Stimulated activated CD4-positive, alpha-beta T cell treated with anti-CD3 and anti-CD28 coated beads, TNF-alpha, amount 100 ng/mL, for 1 hour (primary cell): ENCODE results near the gene DCAF8L2.
"Not testable (repeated sequence)": the region's sequence is repeated elsewhere in the genome, so short reads cannot be mapped to it uniquely, and the experiment has no call there.

Experiments
- DNase-seq, 3 donors: peaks; one replicate each; pipeline ENCODE4 v3.0.0-alpha.2; 2020; ENCODE audit warnings: low read depth in 3 of 3, low spot score in 1 of 3

Gene DCAF8L2

DNA sequence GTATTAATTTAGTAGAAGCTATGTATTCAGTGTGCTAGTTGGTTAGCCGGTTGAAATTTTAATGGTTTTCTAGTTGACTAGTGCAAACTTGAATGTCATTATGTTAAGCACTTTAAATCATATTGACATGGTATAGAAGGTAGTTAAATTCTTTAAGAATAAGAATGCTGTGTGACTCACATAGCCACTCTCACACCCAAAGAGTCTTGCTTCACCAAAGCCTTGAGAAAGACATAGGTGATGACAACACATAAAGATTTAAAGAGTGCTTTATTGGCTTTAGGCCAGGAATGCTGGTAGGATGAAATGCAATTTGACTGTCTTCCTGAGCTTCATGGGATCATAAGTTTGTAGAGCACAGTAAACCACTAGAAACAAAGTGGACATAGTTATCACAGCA, 85.3 kb downstream of the DCAF8L2 start:
- no peak for DNase-seq

DNA sequence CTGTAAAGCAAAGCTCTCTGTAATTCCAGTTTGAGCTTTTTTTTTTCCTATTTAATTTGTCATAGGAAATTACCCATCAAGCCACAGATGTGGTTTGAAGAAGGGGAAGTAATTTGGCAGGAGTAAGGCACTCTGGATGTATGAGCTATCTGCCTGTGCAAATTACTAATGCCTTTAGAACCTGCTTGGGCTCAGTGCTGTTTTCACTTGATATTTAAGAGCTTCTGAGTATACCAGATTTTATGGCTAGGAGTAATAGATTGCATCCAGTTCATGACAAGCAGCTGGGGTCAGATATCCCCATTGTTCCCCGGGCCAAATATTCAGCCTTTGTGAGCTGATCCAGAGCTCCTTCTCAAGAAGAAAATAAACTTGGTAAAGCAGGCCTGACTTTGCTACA, 89.1 kb downstream of the DCAF8L2 start:
- DNase-seq = no peak

DNA sequence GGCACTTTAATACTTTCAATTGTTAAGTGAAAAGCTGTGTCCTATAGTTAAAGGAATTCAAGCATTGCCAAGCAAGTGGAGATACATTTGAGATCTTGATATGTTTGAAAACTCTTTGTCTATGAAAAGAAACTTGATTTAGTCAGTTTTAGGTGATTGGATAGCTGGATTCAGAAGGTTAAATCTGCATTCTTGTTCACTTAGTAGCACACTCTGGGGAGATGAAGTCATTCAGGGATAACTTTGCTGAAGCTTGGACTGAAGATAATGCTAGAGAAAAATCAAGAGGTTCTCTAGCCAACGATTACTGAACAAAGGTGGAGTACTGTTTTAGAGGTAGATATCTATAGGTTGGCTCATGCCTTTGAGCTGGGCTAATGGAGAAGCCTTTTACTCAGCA, 90.6 kb downstream of the DCAF8L2 start:
- no peak for DNase-seq

DNA sequence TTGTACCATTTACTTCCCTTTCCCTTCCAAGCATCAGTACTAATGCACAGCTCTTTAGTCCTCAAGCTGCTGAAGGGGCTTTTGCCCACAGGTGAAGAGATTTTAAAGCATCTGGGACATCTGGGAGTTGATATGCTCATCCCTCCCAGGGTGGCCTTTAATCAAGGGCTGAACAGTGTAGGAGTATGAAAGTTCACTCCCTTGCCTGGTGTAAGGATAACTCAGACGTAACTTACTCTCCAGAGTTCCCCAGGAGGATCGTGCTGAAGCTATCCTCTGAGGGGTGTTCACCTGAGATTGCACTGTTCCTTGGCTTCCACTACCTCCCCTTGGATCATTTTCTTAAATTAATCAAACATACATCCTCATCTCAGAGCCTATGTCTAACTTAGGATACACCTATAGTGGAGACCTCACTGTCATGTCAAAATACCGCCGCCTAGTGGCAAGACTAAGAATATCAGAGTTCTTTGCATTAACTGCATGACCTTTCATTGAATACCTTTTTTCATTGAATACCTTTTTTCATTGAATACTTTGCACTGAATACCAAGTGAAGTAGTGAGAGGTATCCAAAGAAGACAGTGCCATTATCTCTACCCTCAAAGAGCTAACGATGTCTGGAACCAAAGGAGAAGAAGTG, 93.5 kb downstream of the DCAF8L2 start:
- DNase-seq = not testable (repeated sequence)

DNA sequence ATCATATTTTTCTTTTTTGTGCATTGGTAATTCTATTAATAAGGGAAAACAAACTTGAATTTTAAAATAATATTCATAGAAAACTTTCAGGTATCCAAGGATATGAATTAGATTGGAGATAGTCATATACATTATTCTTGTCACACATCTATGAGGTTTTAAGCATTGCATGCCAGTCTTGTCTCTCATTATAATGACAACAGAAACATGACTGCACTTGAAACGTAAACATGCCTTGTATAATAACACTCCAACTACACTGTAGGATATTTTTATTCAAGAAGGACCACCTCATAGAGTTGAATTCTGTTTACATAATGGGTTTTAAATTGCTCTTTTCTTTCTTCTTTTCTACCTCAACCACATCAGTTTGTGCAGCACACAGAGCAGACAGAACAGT, 104.5 kb downstream of the DCAF8L2 start:
- no peak for DNase-seq

DNA sequence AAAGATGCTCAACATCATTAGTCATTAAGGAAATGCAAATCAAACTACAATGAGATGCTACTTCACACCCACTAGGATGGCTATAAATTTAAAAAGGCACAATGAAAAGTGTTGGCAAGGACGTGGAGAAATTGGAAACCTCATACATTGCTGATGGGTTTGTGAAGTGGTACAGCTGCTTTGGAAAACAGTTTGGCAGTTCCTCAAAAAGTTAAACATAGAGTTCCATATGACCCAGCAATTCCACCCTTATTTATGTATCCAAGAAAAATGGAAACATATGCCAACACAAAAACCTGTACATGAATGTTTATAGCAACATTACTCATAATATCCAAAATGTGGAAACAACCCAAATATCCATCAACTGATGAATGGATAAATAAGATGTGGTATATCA, 116.4 kb downstream of the DCAF8L2 start:
- DNase-seq = no peak

DNA sequence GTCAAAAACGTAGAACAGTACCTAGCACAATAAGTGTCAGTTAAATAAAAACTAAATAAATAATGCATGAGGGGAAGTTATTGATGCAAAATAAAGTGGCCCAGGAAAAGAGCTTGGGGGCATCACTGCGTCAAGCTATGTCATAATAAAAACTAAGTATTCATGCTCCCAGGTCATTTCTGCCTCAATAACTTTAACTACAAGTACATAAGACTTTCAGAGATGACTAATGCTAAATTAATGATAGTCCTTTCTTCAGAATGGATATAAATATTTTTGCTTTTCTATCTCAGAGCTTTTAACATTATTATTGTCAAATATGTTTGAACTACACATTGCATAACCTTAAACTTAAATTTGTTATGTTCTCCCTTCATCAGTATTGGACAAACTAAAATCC, 125.5 kb downstream of the DCAF8L2 start:
- DNase-seq = no peak

DNA sequence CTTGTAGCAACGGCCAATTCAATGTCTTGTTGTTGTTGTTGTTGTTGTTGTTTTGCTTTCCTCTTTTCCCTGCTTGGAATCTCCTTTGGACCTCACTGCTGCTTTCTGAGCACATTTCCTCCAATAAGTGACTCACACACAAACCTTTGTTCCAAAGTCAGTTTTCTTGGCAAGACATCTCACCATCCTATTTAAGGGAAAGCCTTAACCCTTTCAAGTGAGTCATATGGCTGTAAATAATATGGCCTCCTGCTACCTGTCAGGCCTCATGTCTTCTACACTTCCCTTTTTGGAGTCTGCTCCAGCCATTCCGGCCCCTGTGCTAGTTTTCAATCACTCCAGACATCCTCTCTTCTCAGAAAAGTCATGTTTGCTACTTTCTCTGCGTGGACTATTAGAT, 138.1 kb downstream of the DCAF8L2 start:
- no peak for DNase-seq

DNA sequence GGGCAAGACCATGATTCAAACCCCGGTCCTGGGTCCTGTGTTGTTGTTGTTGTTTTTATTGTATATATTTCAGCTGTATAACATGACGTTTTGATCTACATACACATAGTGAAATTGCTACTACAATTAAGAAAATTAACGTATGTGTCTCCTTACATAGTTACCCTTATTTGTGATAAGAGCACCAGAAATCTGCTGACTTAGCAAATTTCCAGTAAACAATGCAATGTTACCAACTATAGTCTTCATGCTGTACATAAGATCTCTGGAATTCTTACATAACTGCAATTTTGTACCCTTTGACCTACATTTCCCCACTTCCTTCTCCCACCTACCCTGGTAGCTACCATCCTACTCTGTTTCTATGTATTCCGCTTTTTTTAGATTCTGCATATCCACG, 141.8 kb downstream of the DCAF8L2 start:
- no peak for DNase-seq

DNA sequence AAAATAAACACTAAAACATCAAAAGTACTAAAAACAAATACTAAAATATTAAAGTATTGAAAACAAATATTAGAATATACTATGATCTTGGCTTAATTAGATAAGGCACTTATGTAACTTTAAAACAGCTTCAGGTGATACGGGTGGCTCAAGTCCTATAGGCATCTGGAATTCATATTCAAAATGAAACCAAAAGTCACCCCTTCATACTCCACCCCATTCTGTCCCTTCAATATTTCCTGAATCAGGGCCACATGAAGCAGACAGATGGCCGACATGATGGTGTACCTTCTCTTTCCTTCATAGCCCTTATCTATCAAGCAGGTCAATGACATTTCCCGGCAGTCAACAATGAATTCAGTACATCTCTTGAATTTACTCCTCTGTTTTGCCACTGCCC, 145.8 kb downstream of the DCAF8L2 start:
- DNase-seq = no peak

DNA sequence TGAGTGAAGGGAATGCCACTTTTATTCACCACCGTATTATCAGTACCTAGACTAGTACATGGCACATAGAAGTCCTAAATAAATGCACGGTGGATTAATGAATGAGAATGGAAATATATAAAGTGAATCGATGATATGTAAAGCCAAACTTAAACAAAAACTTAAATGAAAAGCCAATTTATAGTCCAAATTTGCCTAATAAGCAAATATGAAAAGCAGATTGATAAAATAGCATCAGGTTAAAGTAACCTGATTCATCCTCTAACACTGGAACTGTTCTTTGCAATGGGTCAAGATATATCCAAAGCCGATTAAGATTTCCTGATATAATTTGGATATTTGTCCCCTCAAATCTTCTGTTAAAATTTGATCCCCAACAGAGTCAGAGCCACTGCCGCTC, 150.8 kb downstream of the DCAF8L2 start:
- no peak for DNase-seq

DNA sequence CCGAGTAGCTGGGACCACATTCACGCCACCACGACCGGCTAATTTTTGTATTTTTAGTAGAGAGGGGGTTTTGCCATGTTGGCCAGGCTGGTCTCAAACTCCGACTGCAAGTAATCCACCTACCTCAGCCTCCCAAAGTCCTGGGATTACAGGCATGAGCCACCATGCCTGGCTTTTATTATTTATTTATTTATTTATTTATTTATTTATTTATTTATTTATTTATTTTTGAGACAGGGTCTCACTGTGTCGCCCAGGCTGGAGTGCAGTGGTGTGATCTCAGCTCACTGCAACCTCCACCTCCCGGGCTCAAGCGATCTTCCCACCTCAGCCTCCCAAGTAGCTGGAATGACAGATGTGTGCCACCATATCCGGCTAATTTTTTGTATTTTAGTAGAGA, 153.4 kb downstream of the DCAF8L2 start:
- not testable (repeated sequence) for DNase-seq

DNA sequence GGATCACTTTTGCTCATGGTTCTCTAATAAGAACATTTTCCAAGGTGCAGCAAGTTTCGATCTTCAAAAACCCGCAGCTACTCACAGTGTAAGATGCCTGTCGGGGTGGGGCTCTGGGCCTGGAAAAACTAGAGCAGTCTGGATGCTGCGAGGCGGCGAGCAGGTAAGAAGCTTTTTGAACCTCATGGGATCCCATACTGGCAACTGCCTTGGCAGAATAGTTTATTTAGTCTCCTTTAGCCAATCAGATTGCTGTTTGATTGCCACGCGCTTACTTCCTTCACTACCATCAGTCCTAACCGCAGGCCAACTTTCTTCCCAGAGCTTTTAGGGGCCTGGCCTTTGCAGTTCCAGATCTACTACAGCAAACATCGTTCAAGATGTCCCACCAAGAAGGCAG, 156.4 kb downstream of the DCAF8L2 start:
- DNase-seq = no peak

DNA sequence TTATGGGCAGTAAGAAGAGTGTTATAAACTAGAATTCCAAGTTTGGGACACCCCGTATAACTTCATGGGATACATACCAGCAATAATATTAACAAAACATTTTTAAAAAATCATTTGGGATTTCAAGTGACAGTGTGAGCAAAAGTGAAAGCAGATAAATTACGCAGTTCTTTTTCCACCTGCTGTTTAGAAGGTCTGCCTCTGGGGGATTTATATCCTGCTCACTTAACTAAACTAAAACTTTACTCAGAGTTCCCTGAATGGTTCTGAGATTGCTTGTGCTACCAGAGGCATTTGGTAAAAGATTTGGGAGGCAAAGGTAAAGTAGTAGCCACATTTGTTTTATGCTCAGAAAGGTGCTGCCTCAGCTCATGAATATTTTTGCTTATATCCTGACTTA, 160.2 kb downstream of the DCAF8L2 start:
- DNase-seq = not testable (repeated sequence)

DNA sequence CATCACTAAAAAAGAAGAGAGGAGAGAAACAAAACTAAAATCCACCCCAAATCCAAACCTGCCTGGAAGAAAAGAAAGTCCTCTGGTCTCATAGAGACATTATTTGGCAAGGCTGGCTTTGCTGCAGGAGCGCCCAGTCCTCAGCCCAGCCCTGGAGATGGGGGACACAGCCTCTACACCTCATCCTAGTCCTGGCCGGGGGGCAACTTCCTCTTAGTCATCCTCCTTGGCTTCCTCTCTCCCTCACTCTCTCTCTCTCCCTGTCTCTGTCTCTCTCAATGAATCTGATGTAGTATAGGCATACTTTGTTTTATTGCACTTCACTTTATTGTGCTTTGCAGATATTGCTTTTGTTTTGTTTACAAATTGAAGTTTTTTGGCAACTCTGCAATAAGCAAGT, 161.8 kb downstream of the DCAF8L2 start:
- no peak for DNase-seq

DNA sequence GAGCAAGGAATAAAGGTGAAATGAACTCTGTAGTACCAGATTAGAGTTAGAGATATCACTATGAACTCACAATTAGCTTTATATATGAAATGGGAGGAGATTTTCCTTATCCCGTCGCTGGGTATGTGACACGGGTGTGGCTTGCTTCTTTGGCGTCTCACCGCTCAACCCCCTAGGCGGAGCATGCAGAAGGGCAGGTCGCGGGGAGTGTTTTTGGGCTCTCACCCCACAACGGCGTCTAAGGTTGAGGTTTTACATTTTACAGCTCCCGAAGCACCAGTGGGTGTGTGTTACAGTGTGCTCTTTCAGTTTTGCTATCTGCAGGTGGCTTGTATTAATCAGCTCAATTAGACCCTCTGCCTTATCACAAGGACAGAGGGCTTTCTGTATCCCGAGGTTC, 175.6 kb downstream of the DCAF8L2 start:
- no peak for DNase-seq

DNA sequence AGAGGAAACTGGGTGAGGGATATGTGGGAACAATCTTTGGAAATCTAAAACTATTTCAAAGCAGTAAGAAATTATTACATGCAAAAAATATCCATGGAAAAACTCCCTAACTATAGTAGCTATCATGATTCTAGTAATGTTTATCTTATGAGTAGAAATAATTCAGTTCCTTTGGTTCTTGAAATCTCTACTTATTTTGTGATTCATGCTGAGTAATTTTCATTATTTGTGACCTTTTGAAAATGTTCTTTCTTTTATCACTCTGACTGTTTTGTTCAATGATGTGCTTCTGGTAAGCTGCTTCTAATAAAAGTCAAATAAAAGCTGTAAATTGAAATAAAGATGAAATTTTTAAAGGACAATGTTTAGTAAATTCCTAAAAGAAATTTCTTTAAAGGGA, 177.2 kb downstream of the DCAF8L2 start:
- no peak for DNase-seq

DNA sequence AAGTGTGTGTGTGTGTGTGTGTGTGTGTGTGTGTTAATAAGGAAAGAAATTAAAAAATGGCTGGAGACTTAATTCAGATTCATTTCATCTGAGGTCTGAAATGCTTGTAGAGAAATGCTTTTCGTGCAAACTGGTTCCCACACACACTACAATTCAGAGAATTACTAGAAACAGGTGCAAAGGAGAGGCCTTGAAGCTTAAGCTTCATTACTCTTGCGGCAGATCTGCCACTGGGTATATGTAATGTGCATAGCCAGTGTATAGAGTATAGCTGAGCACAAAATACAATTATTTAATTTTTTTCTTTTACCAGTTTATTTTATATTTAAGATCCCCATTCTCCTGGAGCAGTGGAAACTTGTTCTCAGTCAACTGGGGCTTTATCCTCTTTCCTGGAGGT, 185.8 kb downstream of the DCAF8L2 start:
- no peak for DNase-seq

DNA sequence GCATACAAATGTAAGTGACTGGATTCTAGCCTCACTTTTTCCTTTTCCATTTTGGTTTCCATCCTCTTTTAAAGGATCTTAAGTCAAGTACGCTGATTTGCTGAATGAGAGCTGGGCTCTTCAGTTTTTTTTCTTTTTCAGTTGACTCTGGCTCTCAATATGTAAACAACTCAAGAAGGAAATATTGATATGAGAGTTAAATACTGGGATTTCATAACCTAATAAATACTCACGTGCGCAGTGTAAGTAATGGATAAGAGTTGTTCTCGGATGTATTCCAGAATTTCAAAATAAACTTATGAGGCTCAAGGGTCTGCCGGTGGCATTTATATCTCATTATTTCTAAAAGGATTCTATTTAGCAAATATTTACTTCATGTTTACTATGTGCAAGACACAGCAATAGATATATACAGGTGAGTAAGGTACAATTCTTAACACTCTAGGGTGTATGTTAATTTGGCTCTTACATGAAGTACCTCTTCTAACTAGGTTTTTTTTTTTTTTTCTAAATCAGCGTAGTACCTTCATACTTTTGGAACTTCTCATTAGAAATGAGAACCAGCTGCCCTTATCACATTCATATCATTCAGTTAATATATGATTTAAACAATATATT, 206.6 kb downstream of the DCAF8L2 start:
- no peak for DNase-seq

DNA sequence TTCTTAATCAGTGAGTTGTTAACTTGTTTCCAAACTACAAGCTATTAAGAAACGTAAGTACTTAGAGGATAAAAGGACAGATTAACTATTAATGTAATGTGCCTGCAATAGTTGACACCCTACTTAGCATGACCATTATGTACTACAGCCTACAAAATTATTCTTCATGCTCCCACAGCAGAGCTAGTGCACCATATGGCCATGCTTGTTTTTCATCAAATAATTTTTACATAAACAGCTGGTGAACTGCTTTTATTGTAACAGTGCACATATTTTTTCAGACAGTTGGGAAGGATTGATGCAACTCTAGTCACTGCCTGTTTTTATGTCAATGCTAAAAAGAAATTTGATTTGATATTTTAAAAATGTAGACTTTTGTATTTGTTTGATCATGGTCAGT, 207.4 kb downstream of the DCAF8L2 start:
- no peak for DNase-seq
